Endothelial cell (in vitro differentiated cells): ENCODE data around the gene RBM33. TPM values are rescaled to one million over a fixed set of nuclear protein-coding genes. Genes with fewer than 3 reads are reported as not detected.

ENCODE experiments used
- DNase-seq: peaks from one replicate; pipeline ENCODE4 v3.0.0; 2021; ENCODE audit warnings: low spot score
- H3K27ac Mint-ChIP-seq: one replicate; pipeline ENCODE4 v1.8.0; 2021; ENCODE audit warnings: mixed read lengths, inconsistent platforms; ENCODE audit not compliant: unreplicated experiment
- H3K27me3 Mint-ChIP-seq: one replicate; pipeline ENCODE4 v1.8.0; 2021; ENCODE audit warnings: mild to moderate bottlenecking, moderate library complexity, mixed read lengths, inconsistent platforms; ENCODE audit not compliant: unreplicated experiment
- H3K36me3 Mint-ChIP-seq: one replicate; pipeline ENCODE4 v1.8.0; 2021; ENCODE audit warnings: mild to moderate bottlenecking, low read depth, mixed read lengths, inconsistent platforms; ENCODE audit not compliant: unreplicated experiment
- H3K4me1 Mint-ChIP-seq: one replicate; pipeline ENCODE4 v1.8.0; 2021; ENCODE audit warnings: mild to moderate bottlenecking, mixed read lengths, inconsistent platforms; ENCODE audit not compliant: unreplicated experiment
- H3K4me3 Mint-ChIP-seq: one replicate; pipeline ENCODE4 v1.8.0; 2021; ENCODE audit warnings: mild to moderate bottlenecking, mixed read lengths, inconsistent platforms; ENCODE audit not compliant: unreplicated experiment
- H3K9me3 Mint-ChIP-seq: one replicate; pipeline ENCODE4 v1.8.0; 2021; ENCODE audit warnings: mixed read lengths, inconsistent platforms; ENCODE audit not compliant: unreplicated experiment
- total RNA-seq: library from RNA; stranded (reverse); fragmentation: NEBNext Ultra II Directional; extraction: Animal tissue kit (Norgen Biotek cat#: 25700); gene quantifications from one replicate; pipeline ENCODE4 v1.2.1, GENCODE V29; 2021; ENCODE audit not compliant: unreplicated experiment
- TF ChIP-seq, protein P1 (sequence below): fragments of 200-600 bp; sonication (generic); IDR thresholded peaks from one replicate; pipeline ENCODE4 v1.5.0; 2021; ENCODE audit warnings: antibody characterized with exemption; ENCODE audit not compliant: unreplicated experiment

The RBM33 gene
- total RNA-seq, 1 donor from 2014 or later: 65.3 TPM

DNA sequence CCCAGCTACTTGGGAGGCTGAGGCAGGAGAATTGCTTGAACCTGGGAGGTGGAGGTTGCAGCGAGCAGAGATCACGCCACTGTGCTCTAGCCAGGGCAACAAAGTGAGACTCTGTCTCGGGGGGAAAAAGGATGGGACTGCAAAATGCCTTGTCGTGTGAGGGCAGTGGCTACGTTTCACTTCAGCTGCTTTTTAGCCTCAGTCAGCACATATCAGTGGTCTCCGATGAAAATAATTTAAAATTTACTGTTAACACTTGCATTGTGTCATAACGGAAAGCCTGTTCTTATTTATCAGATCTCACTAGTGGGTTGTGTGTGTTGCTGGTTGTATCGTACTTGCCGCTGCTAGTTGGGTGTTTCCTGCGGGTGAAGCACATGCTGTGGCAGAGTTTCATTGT, 61.9 kb downstream of the RBM33 start:
- no peak overlapping the region for H3K27ac Mint-ChIP-seq
- peaks cover 30% of the 10 kb centered on the region for H3K36me3 Mint-ChIP-seq

DNA sequence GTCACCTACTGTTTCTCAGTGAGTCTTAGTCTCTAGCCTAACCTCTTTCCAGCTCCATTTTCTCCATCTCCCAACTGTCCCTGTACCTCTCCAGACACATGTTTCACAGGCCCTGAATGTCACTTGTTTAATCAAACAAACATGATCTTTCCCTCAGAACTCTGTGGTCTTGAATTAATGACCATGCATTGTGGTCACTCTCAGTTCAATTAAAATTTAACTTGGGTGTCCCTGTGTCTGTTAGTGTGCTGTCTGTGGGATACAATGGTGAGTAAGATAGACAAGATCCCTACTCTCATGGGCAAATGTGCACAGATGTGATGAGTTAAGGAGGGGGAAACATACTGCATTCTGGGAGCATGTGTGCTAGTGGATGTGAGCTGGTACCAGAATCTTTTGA, 65.0 kb downstream of the RBM33 start:
- Mint-ChIP-seq H3K9me3 (no peaks in the 10 kb centered on the region), H3K4me1 (no peaks in the 10 kb centered on the region), H3K36me3 (peaks cover 44% of the 10 kb centered on the region), H3K4me3 (no peak overlapping the region), H3K27me3 (peaks cover 7% of the 10 kb centered on the region), H3K27ac (no peak overlapping the region)
- TF ChIP-seq, protein P1, sequence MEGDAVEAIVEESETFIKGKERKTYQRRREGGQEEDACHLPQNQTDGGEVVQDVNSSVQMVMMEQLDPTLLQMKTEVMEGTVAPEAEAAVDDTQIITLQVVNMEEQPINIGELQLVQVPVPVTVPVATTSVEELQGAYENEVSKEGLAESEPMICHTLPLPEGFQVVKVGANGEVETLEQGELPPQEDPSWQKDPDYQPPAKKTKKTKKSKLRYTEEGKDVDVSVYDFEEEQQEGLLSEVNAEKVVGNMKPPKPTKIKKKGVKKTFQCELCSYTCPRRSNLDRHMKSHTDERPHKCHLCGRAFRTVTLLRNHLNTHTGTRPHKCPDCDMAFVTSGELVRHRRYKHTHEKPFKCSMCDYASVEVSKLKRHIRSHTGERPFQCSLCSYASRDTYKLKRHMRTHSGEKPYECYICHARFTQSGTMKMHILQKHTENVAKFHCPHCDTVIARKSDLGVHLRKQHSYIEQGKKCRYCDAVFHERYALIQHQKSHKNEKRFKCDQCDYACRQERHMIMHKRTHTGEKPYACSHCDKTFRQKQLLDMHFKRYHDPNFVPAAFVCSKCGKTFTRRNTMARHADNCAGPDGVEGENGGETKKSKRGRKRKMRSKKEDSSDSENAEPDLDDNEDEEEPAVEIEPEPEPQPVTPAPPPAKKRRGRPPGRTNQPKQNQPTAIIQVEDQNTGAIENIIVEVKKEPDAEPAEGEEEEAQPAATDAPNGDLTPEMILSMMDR: no peak
- DNase-seq: no peak

More for the DNA sequence above, 61.9 kb downstream of the RBM33 start:
- H3K9me3 Mint-ChIP-seq: no peaks in the 10 kb centered on the region
- TF ChIP-seq, protein P1: no peak
- no peaks in the 10 kb centered on the region for H3K27me3 Mint-ChIP-seq
- H3K4me1 Mint-ChIP-seq: peaks cover 3% of the 10 kb centered on the region
- DNase-seq: no peak
- no peak overlapping the region for H3K4me3 Mint-ChIP-seq

DNA sequence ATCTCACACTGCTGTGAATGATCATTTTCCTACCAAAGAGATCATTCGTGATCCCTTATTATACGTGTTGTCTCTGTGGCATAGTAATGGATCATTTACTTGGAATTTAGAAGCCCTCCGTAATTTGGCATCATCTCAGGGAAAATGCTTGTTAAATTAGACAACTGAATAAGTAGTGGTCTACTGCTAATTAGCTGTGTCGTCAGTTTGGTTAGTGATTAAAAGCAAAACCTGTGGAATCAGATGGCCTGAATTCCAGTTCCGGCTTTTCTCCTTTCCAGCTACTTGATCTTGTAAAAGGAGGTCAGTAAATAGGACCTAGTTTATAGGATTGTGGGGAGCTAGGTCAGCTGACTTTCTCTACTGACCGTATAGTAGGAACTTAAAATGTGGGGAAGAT, 65.6 kb downstream of the RBM33 start:
- no peaks in the 10 kb centered on the region for H3K4me1 Mint-ChIP-seq
- H3K9me3 Mint-ChIP-seq: no peaks in the 10 kb centered on the region
- no peak overlapping the region for H3K4me3 Mint-ChIP-seq
- no peak for DNase-seq
- TF ChIP-seq, protein P1: no peak
- peaks cover 7% of the 10 kb centered on the region for H3K27me3 Mint-ChIP-seq
- H3K36me3 Mint-ChIP-seq: peaks cover 47% of the 10 kb centered on the region
- no peak overlapping the region for H3K27ac Mint-ChIP-seq

DNA sequence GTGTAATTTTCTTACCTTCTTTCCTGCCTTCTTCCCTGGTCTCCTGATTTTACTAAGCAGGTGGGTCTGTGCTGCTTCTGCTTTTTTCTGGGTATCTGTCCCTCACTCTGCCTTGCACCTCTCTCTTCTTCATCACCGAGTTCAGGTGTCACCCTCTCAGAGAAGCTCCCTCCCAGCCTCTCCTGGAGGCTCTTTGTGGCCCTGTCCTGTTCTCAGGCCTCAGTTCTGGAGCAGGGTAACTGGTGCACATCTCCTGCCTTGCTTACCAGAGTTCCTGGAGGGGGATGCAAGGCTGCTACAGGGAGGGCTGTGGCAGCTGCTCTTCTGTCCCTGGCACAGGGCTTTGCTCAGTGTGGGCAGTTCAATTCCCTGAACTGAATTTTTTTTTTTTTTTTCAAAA, 66.1 kb downstream of the RBM33 start:
- Mint-ChIP-seq H3K9me3 (no peaks in the 10 kb centered on the region), H3K27me3 (peaks cover 7% of the 10 kb centered on the region), H3K4me3 (no peak overlapping the region), H3K27ac (no peak overlapping the region), H3K4me1 (no peaks in the 10 kb centered on the region), H3K36me3 (peaks cover 51% of the 10 kb centered on the region)
- no peak for DNase-seq
- TF ChIP-seq, protein P1: no peak

DNA sequence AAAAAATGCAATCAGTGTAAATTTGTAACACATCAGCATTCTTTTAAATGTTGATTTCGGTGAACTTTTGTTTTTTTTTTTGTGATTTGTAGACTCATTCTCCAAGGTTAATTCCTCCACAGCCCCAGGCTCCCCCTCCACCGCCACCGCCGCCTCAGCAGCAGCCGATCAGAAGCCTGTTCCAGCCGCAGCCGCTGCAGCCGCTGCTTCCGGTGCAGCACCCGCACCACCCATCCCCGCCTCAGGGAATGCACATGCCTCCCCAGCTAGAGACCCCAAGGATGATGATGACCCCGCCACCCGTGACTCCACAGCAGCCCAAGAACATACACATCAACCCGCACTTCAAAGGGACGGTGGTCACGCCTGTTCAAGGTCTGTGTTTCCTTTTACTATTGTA, 66.6 kb downstream of the RBM33 start:
- DNase-seq: no peak
- Mint-ChIP-seq H3K27me3 (peaks cover 7% of the 10 kb centered on the region), H3K4me3 (no peak overlapping the region), H3K4me1 (no peaks in the 10 kb centered on the region), H3K36me3 (peaks cover 46% of the 10 kb centered on the region), H3K27ac (no peak overlapping the region), H3K9me3 (no peaks in the 10 kb centered on the region)
- TF ChIP-seq, protein P1: no peak
